HuH-7.5 (cell line): ENCODE measurements around the gene DCAF7.

ENCODE experiments used
- DNase-seq: peaks from one replicate; pipeline ENCODE4 v3.0.0; 2011; ENCODE audit warnings: low spot score

DCAF7 gene

DNA sequence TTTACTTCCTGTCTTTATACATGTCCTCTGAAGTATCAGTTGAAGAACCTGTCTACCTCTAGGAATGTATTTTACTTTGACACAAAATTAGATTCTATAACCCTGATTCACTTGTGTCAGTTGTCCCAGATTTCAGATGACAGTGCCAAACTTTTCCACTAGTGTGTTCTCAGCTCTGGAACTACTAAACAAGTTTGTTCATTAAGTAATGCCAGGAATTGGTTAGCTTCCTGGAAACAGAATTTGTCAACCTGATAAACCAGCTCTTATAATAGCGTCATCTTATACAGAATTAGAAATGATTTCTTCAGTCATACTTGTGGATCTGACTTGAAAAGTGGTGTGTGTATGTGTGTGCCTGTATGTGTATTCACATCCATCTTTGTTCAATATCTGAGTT is 79.3 kb downstream of the DCAF7 start:
- no peak for DNase-seq

GRCh38 chr17:63631062-63631461 is 80.8 kb downstream of the DCAF7 start:
- no peak for DNase-seq

DNA sequence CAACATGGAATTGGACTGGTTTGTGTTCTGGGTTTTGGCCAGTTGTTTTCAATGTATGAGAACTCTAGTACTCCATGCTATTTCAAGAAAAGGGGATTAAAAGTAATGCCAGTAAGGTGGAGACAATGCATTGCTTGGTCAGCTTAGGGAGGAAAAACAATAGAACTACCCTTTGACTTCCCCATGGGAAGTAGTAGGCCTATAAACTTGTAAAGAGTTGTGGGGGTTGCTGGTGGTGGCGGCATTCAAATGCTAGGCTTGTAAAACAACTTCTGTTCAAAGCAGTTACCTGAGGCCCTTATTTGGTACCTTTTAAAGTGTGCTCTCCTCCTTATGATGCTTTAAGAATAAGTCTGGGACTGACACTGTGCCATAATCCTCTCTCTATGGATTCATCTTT is 81.3 kb downstream of the DCAF7 start:
- DNase-seq: no peak

- DNase-seq: no peak
Observed at GRCh38 chr17:63633742-63634141, 83.5 kb downstream of the DCAF7 start.

DNA sequence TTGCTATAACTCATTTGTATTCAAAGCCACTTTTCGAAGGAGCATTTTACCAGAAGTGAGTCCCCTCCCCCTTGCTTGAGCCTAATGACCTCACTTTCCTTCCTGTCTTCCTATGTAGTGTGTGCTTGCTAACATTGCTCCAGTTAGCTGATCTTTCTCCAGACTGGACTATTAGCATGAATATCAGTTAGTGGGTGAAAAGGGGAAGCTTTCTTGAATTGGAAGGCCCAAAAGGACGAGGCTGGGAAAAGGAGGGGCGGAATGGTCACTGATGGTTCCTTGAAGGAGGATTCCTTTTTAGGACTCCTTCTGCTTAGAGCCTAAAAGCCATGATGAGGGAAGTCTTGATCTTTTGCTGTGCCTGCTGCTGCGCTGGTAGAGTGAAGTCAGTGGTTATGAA is 83.9 kb downstream of the DCAF7 start:
- no peak for DNase-seq

DNA sequence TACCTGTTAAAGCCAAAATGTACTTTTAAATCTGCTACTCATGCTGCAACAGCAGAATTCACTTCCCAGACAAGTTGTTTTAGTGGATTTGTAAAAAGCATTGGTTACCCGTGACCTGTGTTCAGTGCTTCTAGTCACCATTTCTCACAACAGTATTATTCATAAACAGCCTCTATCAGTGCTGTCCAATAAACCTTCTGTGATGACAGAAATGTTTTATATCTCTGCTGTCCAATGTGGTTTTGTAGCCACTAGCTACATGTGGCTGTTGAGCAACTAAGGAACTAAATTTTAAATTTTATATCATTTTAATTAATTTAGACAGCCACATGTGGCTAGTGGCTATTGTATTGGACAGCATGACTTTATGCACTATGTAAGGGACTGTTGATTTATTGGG is 84.5 kb downstream of the DCAF7 start:
- DNase-seq: no peak

GRCh38 chr17:63635290-63635689 is 85.0 kb downstream of the DCAF7 start:
- DNase-seq: no peak

GRCh38 chr17:63635787-63636186 is 85.5 kb downstream of the DCAF7 start:
- no peak for DNase-seq

- DNase-seq: no peak
Observed at GRCh38 chr17:63639125-63639524, 88.8 kb downstream of the DCAF7 start.

GRCh38 chr17:63640038-63640437 is 89.8 kb downstream of the DCAF7 start:
- DNase-seq: no peak

GRCh38 chr17:63641692-63642448 is 91.6 kb downstream of the DCAF7 start:
- no peak for DNase-seq
